Endothelial cell of umbilical vein (primary cell): Measurements from ENCODE around the gene HK1. TPM values are rescaled to one million over a fixed set of nuclear protein-coding genes. Genes with fewer than 3 reads are reported as not detected.

ENCODE experiments used
- BruUV-seq: library from RNA; stranded (reverse); fragments of 400-500 nt; replicated peaks from 2 replicates; lab custom pipeline; 2021; lab: Mats Ljungman, UMichigan
- CTCF ChIA-PET: fragments of 300-600, 350-600 bp; sonication (Branson Sonifier 250); formaldehyde crosslinking; loops from one replicate; lab custom pipeline; 2021; ENCODE audit warnings: antibody characterized with exemption, inconsistent platforms; lab: Charles Lee
- POLR2A ChIA-PET: fragments of 300-600, 350-600 bp; sonication (Branson Sonifier 250); formaldehyde crosslinking; loops from one replicate; lab custom pipeline; 2021; ENCODE audit warnings: antibody characterized with exemption, inconsistent platforms; lab: Charles Lee
- DNase-seq: peaks from one replicate; pipeline ENCODE4 v3.0.0-alpha.2; 2011; ENCODE audit warnings: low read depth, low spot score
- FAIRE-seq: peaks from 2 replicates; lab custom pipeline; 2011; peaks lifted over from hg19 to GRCh38; lab: Jason Lieb, UNC
- H2AFZ ChIP-seq: 2 replicates; pipeline ENCODE4 v1.6.0; 2012; ENCODE audit warnings: low read depth, low read length, control low read depth, inconsistent platforms
- H3K27ac ChIP-seq: 2 replicates; pipeline ENCODE4 v1.5.1; 2011; ENCODE audit warnings: low read depth, mild to moderate bottlenecking, control low read depth, low read length, moderate library complexity; ENCODE audit not compliant: insufficient read depth
- H3K27me3 ChIP-seq, 2 experiments: 2 replicates each; pipeline versions ENCODE4 v1.6.0 to v1.6.1; 2011; ENCODE audit warnings: low read length in 2 of 2, mixed read lengths in 1 of 2; ENCODE audit not compliant: control insufficient read depth in 2 of 2, insufficient read depth in 2 of 2
- H3K36me3 ChIP-seq, 2 experiments: 2 replicates in 1 of 2; 3 replicates in 1 of 2; pipeline ENCODE4 v1.5.1; 2011; ENCODE audit warnings: low read length in 2 of 2, mild to moderate bottlenecking in 1 of 2, moderate library complexity in 1 of 2; ENCODE audit not compliant: control insufficient read depth in 2 of 2, insufficient read depth in 2 of 2; ENCODE audit errors: extremely low read depth in 1 of 2
- H3K4me1 ChIP-seq: 3 replicates; pipeline ENCODE4 v1.5.1; 2011; ENCODE audit warnings: mild to moderate bottlenecking, low read length; ENCODE audit not compliant: control insufficient read depth, insufficient read depth; ENCODE audit errors: extremely low read depth
- H3K4me2 ChIP-seq: 2 replicates; pipeline ENCODE4 v1.6.1; 2011; ENCODE audit warnings: low read length, control low read depth, mixed read lengths; ENCODE audit not compliant: insufficient read depth
- H3K4me3 ChIP-seq, 3 experiments: fragments of 200-600 bp in 1 of 3; sonication (generic), shearing (Covaris generic) in 1 of 3; replicated peaks in 1 of 3; 2 replicates each; pipeline ENCODE4 v1.5.1; 2011 to 2016; ENCODE audit warnings: control low read depth in 3 of 3, low read length in 3 of 3, mild to moderate bottlenecking in 2 of 3, inconsistent platforms in 1 of 3, low read depth in 1 of 3, moderate library complexity in 1 of 3; ENCODE audit not compliant: insufficient read depth in 1 of 3
- H3K79me2 ChIP-seq: 2 replicates; pipeline ENCODE4 v1.6.0; 2012; ENCODE audit warnings: low read length, inconsistent platforms; ENCODE audit not compliant: control insufficient read depth, insufficient read depth
- H3K9ac ChIP-seq: replicated peaks from 2 replicates; pipeline ENCODE3; 2011; ENCODE audit warnings: low read length, control low read depth; ENCODE audit not compliant: insufficient read depth; ENCODE audit errors: extremely low read depth
- H3K9me1 ChIP-seq: replicated peaks from 3 replicates; pipeline ENCODE4 v1.6.0; 2011; ENCODE audit warnings: mild to moderate bottlenecking, low read length; ENCODE audit not compliant: control insufficient read depth, insufficient read depth; ENCODE audit errors: extremely low read depth
- H3K9me3 ChIP-seq: replicated peaks from 2 replicates; pipeline ENCODE4 v1.5.1; 2012; ENCODE audit warnings: low read length, inconsistent platforms; ENCODE audit not compliant: control insufficient read depth, insufficient read depth
- H4K20me1 ChIP-seq: replicated peaks from 2 replicates; pipeline ENCODE3; 2011; ENCODE audit warnings: mild to moderate bottlenecking, low read length; ENCODE audit not compliant: control insufficient read depth, insufficient read depth; ENCODE audit errors: extremely low read depth
- CTCF ChIP-seq, 2 donors: IDR thresholded peaks; 1 replicate in 1 of 2; 2 replicates in 1 of 2; pipeline ENCODE4 v1.5.1; 2011; ENCODE audit warnings: low read length in 2 of 2, mild to moderate bottlenecking in 2 of 2, moderate library complexity in 2 of 2, control low read depth in 1 of 2, inconsistent platforms in 1 of 2, low read depth in 1 of 2; ENCODE audit not compliant: insufficient read depth in 1 of 2; ENCODE audit errors: extremely low read depth in 1 of 2
- EZH2 ChIP-seq: IDR thresholded peaks from 2 replicates; pipeline ENCODE4 v1.6.1; 2012; ENCODE audit warnings: borderline replicate concordance, low read depth, mild to moderate bottlenecking, moderate library complexity, low read length, inconsistent platforms; ENCODE audit not compliant: severe bottlenecking
- FOS ChIP-seq: IDR thresholded peaks from 2 replicates; pipeline ENCODE4 v1.6.1; 2011; ENCODE audit warnings: mild to moderate bottlenecking, low read length, moderate library complexity, borderline replicate concordance; ENCODE audit not compliant: insufficient read depth
- GATA2 ChIP-seq: IDR thresholded peaks from 2 replicates; pipeline ENCODE4 v1.7.0; 2011; ENCODE audit warnings: low read depth, mild to moderate bottlenecking, moderate library complexity, mixed read lengths, low read length; ENCODE audit not compliant: insufficient read length, insufficient read depth
- JUN ChIP-seq: IDR thresholded peaks from 2 replicates; pipeline ENCODE4 v1.6.1; 2011; ENCODE audit warnings: borderline replicate concordance, low read depth; ENCODE audit not compliant: insufficient read length, insufficient read depth
- MYC ChIP-seq: IDR thresholded peaks from one replicate; pipeline ENCODE4 v1.6.1; 2011; ENCODE audit warnings: mild to moderate bottlenecking, low read depth, low read length
- POLR2A ChIP-seq: IDR thresholded peaks from 2 replicates; pipeline ENCODE4 v1.6.1; 2012; ENCODE audit warnings: low read depth, mild to moderate bottlenecking, control low read depth, low read length
- POLR2AphosphoS5 ChIP-seq: IDR thresholded peaks from 2 replicates; pipeline ENCODE4 v1.6.1; 2012; ENCODE audit warnings: low read depth, mild to moderate bottlenecking, control low read depth, low read length, moderate library complexity; ENCODE audit not compliant: insufficient read depth
- dilution Hi-C: fragments of 300-500 bp; cut with MboI; formaldehyde crosslinking; loops from one replicate; pipeline ENCODE4 v1.15.0; 2019; ENCODE audit warnings: low sequenced_read_pairs; ENCODE audit not compliant: extremely low pct_ligation_motif_present
- intact Hi-C: fragments of 100-400 bp; cut with micrococcal nuclease; formaldehyde crosslinking; loops from one replicate; pipeline ENCODE4 v1.10.0; 2022
- polyA plus RNA-seq, 4 experiments: library from polyadenylated mRNA; depleted of rRNA in 3 of 4; stranded (reverse) in 3 of 4; unstranded in 1 of 4; fragments of >200 nt; gene quantifications; 2 replicates each; pipeline versions ENCODE4 v1.2.1 to v1.2.3, GENCODE V29; 2011 to 2012; ENCODE audit warnings: missing spikeins in 1 of 4
- total RNA-seq: library from RNA; stranded (reverse); gene quantifications from 2 replicates; pipeline ENCODE4 v1.2.3, GENCODE V29; 2021
- TF ChIP-seq, protein P1 (sequence below): IDR thresholded peaks from 2 replicates; pipeline ENCODE4 v1.6.1; 2011; ENCODE audit not compliant: insufficient read depth, insufficient read length

HK1 gene
- total and polyA plus RNA-seq, 2 donors (not counting 3 experiments of a cell fraction or from before 2014, with no cell fraction given) = 50.8 to 121 TPM

DNA sequence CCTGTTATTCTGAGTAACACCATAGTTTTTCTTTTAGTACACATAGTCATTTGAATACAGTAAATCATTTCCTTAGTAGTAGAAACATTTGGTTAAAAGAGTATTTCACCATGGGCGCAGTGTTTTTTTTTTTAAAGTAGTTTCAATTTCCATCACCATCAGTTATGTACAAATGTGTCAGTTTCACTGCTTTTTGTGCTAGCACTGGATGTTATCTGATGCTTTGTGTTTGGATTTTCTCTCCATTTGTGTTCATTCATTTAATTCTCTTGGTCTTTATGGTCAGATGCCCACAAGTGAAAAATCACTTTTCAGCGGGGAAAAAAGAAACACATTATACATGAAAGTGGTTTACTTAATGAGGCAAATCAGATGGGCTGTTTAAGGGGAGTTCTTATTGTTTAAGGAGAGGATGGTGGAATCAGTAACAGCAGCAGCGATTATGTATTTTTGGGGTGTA lies 16.0 kb upstream of the HK1 start:
- no peak for FAIRE-seq
- dilution Hi-C loops = no loop called here
- H3K9ac ChIP-seq = no peak overlapping the region
- POLR2A ChIA-PET = no interaction called here
- no peaks in the 10 kb centered on the region for H3K4me1 ChIP-seq
- H3K79me2 ChIP-seq = no peaks in the 10 kb centered on the region
- CTCF ChIA-PET = interaction anchor here (0.8 kb wide), 1 partner anchor 23 kb away, joined by 3 read pairs; no protein-coding TSS in a partner anchor
- intact Hi-C loops = no loop called here
- DNase-seq = no peak
- H3K9me1 ChIP-seq = no peaks in the 10 kb centered on the region
- H3K36me3 ChIP-seq = no peaks in the 10 kb centered on the region
- H3K4me2 ChIP-seq = no peak overlapping the region
- peaks cover 4 to 21% of the 10 kb centered on the region in 2 experiments for H3K27me3 ChIP-seq
- no peak overlapping the region for H2AFZ ChIP-seq
- no peaks in the 10 kb centered on the region for H4K20me1 ChIP-seq
- TF ChIP-seq CTCF (IDR thresholded peaks at IDR 0.05; ENCODE audit: extremely low read depth in 1 of 2, insufficient read depth in 1 of 2, low read depth in 1 of 2, low read length in 2 of 2) = no peak
- TF ChIP-seq JUN = no peak
- no peak for TF ChIP-seq EZH2
- TF ChIP-seq FOS = no peak
- TF ChIP-seq, protein P1, sequence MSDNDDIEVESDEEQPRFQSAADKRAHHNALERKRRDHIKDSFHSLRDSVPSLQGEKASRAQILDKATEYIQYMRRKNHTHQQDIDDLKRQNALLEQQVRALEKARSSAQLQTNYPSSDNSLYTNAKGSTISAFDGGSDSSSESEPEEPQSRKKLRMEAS = no peak
- TF ChIP-seq GATA2 = no peak
- TF ChIP-seq POLR2A = no peak
- TF ChIP-seq POLR2AphosphoS5 = no peak
- TF ChIP-seq MYC = no peak
- BruUV-seq = no TSS peak
- H3K4me3 ChIP-seq = no peak overlapping the region
- H3K27ac ChIP-seq = no peak overlapping the region
- H3K9me3 ChIP-seq = no peaks in the 10 kb centered on the region
